LNCAP (cell line): ENCODE data around the gene C1QTNF6.

Source experiments
- CTCF ChIP-seq: fragments of 450-650 bp; IDR thresholded peaks from 2 replicates; pipeline ENCODE4 v1.5.1; 2017; ENCODE audit warnings: mild to moderate bottlenecking

The C1QTNF6 gene

GRCh38 chr22:37144180-37144554 lies 43.9 kb downstream of the C1QTNF6 start:
- TF ChIP-seq CTCF = no peak

- no peak for TF ChIP-seq CTCF
These were observed 46.1 kb downstream of the C1QTNF6 start for GRCh38 chr22:37141971-37142370.

GRCh38 chr22:37141476-37141875 lies 46.6 kb downstream of the C1QTNF6 start:
- no peak for TF ChIP-seq CTCF

- TF ChIP-seq CTCF = no peak
These were observed 47.2 kb downstream of the C1QTNF6 start for GRCh38 chr22:37140686-37141323.

GRCh38 chr22:37139762-37140161 lies 48.3 kb downstream of the C1QTNF6 start:
- TF ChIP-seq CTCF = no peak

- no peak for TF ChIP-seq CTCF
These were observed 49.0 kb downstream of the C1QTNF6 start for GRCh38 chr22:37138849-37139561.

GRCh38 chr22:37137903-37138665 lies 50.0 kb downstream of the C1QTNF6 start:
- no peak for TF ChIP-seq CTCF
